ENCODE data around the gene EML3.
"Not testable (repeated sequence)": the region's sequence is repeated elsewhere in the genome, so short reads cannot be mapped to it uniquely, and the experiment has no call there.

The EML3 gene

DNA sequence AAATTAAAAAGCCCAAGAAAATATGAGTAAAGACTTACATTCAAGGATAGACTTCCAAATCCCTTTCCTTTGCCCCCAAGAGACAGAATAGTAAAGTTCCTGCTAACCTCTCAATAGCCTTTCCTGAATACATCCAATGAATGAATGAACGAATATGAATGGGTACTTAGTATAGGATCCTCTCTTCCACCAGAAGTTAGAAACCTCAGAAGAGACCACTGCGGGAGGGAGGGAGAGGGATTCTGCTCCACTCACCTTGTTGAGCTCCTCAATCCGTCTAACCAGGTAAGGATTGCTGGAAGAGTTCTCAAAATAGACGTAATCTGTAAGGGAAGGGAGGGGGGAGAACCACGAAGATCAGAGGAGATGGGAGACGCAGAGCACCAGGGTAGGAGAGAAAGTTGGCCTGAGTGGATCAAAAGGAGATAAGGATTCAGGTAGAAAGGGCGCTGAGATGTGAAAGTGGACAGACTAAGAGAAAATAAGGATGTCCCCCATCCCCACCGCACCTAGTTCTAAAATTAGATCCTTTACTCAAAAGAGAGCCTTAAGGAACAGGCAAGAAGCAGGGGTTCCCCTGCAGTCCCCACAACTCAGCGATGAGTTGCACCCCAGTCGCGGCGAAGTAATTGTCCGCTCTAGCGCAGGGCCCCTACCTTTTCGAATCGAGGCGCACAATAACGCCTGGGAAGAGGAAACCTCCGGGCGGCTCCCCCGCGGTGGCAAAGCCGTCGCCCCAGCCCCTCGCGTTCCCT lies 12.0 kb downstream of the EML3 start:
- DNase-seq (ENCODE audit: low read depth): no peak

DNA sequence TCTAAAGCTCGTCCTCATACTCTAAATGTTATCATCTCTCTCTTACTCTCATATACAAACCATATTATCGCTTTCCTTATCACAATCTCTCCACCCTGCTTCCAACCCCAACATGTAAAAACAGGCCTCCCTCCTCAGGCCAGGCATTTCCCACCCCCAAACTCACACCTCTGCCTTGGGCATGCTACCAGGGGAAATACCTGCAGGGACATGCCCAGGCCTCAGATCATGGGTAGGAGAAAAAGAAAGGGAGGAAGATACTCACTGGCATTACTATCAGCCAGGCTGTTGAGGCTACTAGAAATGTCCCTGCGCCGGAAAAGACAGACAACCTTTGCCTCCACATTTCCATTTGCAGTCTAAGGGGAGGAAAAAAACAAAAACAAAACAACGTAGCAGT lies 12.7 kb downstream of the EML3 start:
- no peak for DNase-seq (ENCODE audit: low read depth)

DNA sequence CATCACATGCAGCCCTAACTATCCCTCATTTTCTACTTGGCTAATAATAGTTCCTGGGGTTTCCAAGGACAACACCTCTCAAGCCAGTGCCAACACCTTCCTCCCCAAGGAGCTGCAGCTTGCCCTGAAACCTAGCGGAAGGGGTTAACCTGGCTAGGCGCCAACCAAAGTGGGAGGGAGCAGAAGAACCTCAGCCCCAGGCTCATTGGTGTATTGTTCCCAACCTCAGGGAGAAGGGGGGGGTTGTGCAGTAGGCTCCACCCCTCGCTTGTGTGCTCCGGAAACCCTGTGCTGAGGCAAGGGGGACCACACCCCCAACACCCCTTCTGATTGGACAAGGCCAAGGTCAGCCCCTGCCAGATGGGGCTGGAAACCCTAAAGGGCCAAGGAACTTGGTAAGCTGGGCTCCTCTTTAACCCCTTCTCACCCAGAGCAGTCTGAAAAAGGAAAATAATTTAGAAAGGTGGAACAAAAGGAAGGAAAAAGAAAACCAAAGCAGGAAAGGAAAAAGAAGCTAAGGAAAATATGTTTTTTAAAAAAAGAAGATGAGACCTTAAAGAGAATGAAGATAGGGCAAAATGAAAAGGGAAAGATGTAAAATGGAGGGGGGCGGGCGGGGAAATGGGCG lies 13.4 kb downstream of the EML3 start:
- DNase-seq (ENCODE audit: low read depth): peak; percentile 80

DNA sequence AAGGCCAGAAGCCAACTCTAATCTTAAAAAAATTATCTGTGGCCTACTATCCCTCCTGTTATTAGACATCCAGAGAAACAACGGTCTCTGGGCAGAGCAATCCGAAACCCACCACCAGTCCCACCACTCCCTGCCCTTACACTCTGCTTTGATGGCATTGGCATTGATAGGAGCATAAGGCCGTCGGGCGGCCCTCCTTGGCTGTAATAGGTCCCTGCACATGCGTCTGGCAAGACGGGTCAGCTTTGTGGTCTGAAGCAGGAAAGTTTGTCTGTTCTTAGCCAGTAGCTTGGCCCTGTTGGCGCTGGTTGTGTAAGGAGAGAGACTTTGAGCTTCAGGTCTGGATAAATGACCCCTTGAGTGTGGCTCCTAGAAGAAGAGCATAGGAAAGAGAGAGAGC lies 17.5 kb downstream of the EML3 start:
- no peak for DNase-seq (ENCODE audit: low read depth)

DNA sequence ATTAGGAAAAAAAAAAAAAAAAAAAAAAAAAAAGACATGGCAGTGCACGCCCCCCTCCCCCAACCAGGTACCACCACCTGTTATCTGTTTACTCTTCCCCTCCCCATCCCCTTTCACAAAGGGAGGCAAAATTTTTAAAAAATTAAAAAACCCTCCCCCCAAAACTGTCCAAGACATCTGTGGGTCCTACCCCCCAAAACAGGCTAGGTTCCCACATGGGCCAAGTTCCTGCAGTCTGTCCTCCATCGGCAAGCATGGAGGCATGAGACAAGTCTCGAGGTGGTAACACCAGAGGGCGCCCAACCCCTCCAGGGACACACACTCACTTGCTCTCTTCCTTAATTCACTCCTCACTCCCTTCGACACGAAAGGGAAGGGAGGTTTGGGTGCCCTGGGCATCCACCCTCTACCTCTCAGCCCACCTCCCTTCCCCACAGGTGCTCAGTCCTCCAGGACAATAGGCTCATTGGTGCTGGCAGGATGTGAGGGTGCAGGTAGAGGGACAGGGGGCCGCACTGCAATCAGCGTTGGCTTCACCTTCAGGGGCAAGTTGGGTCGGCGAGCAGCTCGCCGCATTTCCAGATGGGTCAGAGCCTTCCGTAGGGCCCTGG lies 19.0 kb downstream of the EML3 start:
- DNase-seq (ENCODE audit: low read depth): peak; percentile 49

DNA sequence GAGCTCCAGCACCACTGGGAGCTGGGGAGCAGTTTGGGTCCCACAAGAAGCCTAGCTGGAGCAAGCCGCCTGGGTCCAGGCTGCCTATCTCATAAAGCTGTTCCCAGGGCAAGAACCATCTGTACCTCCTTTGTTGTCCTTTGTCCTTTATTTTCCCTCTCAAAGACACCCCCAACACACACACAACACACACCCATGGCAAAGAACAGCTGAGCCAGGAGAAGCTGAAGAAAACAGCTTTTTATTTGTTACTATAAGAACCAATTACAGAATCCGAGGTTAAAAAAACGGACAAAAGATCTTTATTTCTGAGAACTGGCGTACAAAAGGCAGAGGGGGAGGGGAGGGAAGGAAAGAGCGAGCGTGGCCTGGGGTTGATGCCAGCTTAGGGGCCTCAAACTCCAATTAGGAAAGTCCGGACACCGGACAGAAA lies 19.6 kb downstream of the EML3 start:
- no peak for DNase-seq (ENCODE audit: low read depth)

DNA sequence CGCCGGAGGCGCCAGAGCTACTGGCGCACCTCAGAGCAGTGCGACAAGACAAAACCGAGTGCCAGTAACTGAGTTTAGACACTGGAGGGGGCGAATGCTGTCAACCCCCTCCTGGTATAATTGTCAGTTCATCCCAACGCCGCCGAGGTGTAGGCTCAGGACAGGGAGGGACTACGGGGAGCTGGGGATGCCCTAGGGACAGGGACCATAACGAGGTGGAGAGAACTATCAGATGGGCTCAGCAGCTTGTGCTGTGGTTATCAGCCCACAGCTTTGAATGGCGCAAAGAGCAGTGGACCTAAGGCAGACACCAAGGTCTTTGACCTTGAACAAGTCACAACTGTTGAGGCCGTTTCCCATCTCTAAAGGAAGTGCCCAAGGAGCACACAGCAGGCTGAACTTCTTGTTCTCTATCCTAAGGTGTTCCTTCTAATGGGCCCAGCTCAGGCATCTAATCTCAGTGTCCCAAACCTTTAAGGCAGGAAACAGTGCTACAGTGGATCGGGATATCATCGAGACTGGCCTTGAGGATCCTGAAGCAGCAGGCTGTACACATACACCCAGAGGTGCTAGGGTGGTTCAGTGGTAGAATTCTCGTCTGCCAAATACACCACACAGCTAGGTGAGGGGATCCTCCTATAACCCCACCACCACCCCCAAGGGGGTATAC lies 20.3 kb downstream of the EML3 start:
- DNase-seq (ENCODE audit: low read depth): no peak

- peak; percentile 90 for DNase-seq (ENCODE audit: low read depth)
These were observed 21.0 kb downstream of the EML3 start, which contains the start of gene TUT1 for GRCh38 chr11:62591448-62592145. Gene TUT1, minus strand, starts transcription at chr11:62591523. Its CDS starts 38 bp downstream, at chr11:62591485.

DNA sequence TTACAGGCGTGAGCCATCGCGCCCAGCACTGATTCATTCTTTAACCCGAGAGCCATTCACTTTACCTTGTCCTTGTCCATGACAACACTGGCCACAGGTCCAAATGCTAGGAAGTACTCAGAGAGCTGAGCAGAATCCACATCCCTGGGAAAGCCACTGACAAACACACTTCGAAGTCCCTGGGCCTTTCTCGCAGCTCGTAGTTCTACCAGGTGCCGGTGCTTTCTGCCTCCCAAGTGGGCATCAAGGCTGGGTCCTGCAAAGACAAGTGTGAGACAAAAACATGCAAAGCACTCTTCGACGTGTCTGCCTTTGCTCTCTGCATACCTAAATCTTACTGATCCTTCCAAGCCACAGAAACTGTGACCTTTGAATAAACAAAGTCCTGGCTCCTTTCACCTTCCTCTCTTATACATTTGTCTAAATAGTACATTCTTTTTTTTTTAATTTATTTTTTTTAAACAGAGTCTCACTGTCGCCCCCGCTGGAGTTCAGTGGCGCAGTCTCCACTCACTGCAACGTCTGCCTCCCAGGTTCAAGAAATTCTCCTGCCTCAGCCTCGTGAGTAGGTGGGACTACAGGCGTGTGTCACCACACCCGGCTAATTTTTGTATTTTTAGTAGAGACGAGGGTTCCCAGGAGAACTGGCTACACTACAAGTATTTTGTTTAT lies 23.5 kb downstream of the EML3 start:
- DNase-seq (ENCODE audit: low read depth): no peak

DNA sequence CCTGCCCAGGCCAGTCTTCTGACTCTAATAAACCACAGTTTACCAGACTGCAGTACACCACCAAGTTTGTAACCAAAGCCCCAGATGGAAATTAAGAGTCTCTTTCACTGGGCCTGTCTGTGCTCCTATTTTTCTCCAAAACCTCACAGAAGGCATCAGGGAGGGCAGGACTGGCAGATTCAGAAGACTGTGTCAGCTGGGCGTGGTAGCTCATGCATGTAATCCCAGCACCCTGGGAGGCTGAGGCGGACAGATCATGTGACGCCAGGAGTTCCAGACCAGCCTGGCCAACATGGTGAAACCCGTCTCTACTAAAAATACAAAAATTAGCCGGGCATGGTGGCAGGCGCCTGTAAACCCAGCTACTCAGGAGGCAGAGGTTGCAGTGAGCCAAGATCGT lies 27.2 kb downstream of the EML3 start:
- DNase-seq (ENCODE audit: low read depth): not testable (repeated sequence)

- DNase-seq (ENCODE audit: low read depth): not testable (repeated sequence)
These were observed 30.8 kb downstream of the EML3 start for GRCh38 chr11:62581735-62582134.

- no peak for DNase-seq (ENCODE audit: low read depth)
These were observed 31.4 kb downstream of the EML3 start for GRCh38 chr11:62580959-62581715.

- no peak for DNase-seq (ENCODE audit: low read depth)
These were observed 33.3 kb downstream of the EML3 start for GRCh38 chr11:62579252-62579651.

DNA sequence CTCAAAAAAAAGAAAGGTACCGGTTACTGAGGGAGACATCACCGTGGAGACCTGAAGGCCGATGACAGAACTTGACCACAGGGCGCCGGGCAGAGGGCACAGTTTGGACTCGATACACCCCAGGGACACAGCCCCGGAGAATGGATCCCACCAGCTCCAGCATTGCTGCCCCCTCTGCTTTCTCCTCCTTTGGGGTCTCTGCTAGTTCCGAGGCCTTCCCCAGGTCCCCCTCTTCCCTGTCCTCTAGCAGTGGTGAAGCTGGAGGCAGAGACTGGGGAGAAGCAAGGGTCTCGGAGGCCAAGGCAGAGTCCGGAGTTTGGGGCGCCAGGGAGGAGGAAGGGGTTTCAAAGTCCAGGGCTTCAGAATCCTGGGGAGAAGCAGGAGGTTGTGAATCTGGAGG lies 34.0 kb downstream of the EML3 start:
- DNase-seq (ENCODE audit: low read depth): no peak

DNA sequence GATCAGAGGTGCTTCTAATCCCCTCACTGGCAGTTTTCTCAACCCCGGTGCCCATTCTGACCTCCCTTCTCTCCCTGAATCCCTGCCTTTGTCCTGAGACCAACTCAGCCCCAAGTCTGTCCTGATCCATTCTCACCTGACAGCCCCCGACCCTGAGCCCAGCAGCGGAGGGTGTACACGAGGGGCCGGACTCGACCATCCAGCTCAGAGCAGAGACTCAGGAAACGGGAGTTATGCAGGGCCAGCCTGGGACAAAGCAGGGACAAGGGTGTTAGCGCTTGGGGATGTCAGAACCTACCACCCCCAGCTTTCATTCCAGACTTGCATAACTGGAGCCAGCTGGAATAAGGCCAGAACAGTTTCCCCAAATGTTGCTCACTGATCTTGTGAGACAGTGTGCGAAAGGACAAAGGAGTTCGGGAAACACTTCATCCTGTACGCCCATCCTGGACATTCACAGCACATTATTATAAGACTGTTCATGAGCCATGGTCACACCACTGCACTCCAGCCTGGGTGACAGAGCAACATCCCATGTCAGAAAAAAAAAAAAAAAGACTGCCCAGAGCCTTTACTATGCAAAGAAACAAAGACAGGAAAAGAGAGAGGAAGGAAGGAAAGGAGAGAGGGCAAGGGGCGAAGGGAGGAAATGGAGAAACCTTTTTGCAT lies 35.4 kb downstream of the EML3 start:
- no peak for DNase-seq (ENCODE audit: low read depth)

- DNase-seq (ENCODE audit: low read depth): no peak
These were observed 36.7 kb downstream of the EML3 start for GRCh38 chr11:62575837-62576236.

GRCh38 chr11:62575156-62575555 lies 37.4 kb downstream of the EML3 start:
- DNase-seq (ENCODE audit: low read depth): no peak

GRCh38 chr11:62574363-62575071 lies 38.1 kb downstream of the EML3 start:
- DNase-seq (ENCODE audit: low read depth): no peak

GRCh38 chr11:62573592-62574362 lies 38.8 kb downstream of the EML3 start, which contains the start of gene EEF1G:
Gene EEF1G, minus strand, starts transcription at chr11:62573891. Its CDS starts 49 bp downstream, at chr11:62573842.
- DNase-seq (ENCODE audit: low read depth): peak; percentile 95
